ENCODE data around the gene RIMS3. TPM values are rescaled to one million over a fixed set of nuclear protein-coding genes. Genes with fewer than 3 reads are reported as not detected.

RIMS3 gene
- 7.0 and 7.2 TPM in 2 replicates for total RNA-seq
- long read RNA-seq, partial matches to known transcripts: 0 of 2 reads
- long read RNA-seq, other reads (novel, unspliced or antisense): 2 of 2 reads

DNA sequence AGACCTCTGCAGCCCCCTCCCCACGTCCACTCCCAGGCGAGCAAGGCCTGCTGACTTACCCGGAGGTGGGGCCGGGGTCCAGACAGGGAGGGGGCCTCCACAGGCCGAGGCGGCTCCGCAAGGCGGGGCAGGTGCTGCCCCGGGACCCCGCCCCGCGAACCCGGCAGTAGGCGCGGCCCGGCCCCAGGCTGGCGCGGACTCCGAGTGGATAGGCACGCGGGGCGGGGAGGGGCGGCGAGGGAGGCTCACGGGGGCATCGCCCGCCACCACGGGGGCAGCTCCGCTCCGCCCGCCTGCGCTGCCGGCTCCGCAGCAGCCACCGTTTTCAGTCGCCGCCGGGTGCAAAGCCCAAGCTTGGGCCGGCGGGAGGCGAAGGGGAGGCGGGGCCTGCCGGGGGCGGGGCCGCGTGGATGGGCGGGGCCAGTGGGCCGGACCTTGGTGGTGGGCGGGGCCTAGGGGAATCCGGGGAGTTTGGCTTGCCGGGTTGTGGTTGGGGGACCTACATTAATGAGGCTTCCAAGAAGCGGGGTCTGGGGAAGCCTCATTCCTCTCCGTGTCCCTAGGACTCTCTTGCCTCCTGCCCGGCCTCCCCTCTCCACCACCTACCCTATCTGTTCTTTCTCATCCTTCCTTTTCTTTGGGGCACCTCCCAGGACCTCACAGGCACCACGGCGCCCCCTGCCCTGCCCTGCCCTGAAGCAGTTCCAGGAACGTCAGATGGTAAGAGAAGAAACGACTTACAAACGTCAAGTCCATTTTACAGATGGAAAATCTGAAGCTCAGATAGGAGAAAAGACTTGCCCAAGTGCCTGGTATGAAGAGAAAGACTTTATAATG lies at the start of gene RIMS3:
Gene RIMS3, minus strand, starts transcription at position 348 of the 837 bp plus-strand sequence. CDS start 23,757 bp downstream, outside the sequence.
- peak; percentile 25 for TF ChIP-seq CTCF (IDR thresholded peaks at IDR 0.05; ENCODE audit: unreplicated experiment)
- Mint-ChIP-seq H3K27ac (no peak within 1 kb of the TSS), H3K36me3 (ENCODE audit: insufficient read depth) (no peaks in the 10 kb centered on the region), H3K27me3 (peaks cover 40% of the 10 kb centered on the region), H3K4me3 (ENCODE audit: low read depth) (peak within 1 kb of the TSS; percentile 80), H3K4me1 (ENCODE audit: low read depth) (no peaks in the 10 kb centered on the region), H3K9me3 (ENCODE audit: low read depth) (no peaks in the 10 kb centered on the region)
- DNase-seq (ENCODE audit: low spot score, unreplicated experiment): peak; percentile 79

- H3K4me3 Mint-ChIP-seq (ENCODE audit: low read depth): no peak overlapping the region
- peaks cover 48% of the 10 kb centered on the region for H3K4me1 Mint-ChIP-seq (ENCODE audit: low read depth)
- TF ChIP-seq CTCF (IDR thresholded peaks at IDR 0.05; ENCODE audit: unreplicated experiment): no peak
- H3K27me3 Mint-ChIP-seq: no peaks in the 10 kb centered on the region
- H3K27ac Mint-ChIP-seq: no peak overlapping the region
- H3K36me3 Mint-ChIP-seq (ENCODE audit: insufficient read depth): peaks cover 6% of the 10 kb centered on the region
- H3K9me3 Mint-ChIP-seq (ENCODE audit: low read depth): no peaks in the 10 kb centered on the region
- DNase-seq (ENCODE audit: low spot score, unreplicated experiment): no peak
These were observed 47.5 kb upstream of the RIMS3 start for GRCh38 chr1:40712997-40713396.

- Mint-ChIP-seq H3K36me3 (ENCODE audit: insufficient read depth) (peaks cover 6% of the 10 kb centered on the region), H3K27me3 (no peaks in the 10 kb centered on the region), H3K4me3 (ENCODE audit: low read depth) (no peak overlapping the region), H3K4me1 (ENCODE audit: low read depth) (peaks cover 45% of the 10 kb centered on the region), H3K27ac (no peak overlapping the region), H3K9me3 (ENCODE audit: low read depth) (no peaks in the 10 kb centered on the region)
- no peak for TF ChIP-seq CTCF (IDR thresholded peaks at IDR 0.05; ENCODE audit: unreplicated experiment)
- no peak for DNase-seq (ENCODE audit: low spot score, unreplicated experiment)
These were observed 47.0 kb upstream of the RIMS3 start for GRCh38 chr1:40712405-40712944.

GRCh38 chr1:40711465-40712404 lies 46.3 kb upstream of the RIMS3 start:
- peaks cover 39% of the 10 kb centered on the region for H3K4me1 Mint-ChIP-seq (ENCODE audit: low read depth)
- no peaks in the 10 kb centered on the region for H3K9me3 Mint-ChIP-seq (ENCODE audit: low read depth)
- H3K27me3 Mint-ChIP-seq: no peaks in the 10 kb centered on the region
- DNase-seq (ENCODE audit: low spot score, unreplicated experiment): no peak
- TF ChIP-seq CTCF (IDR thresholded peaks at IDR 0.05; ENCODE audit: unreplicated experiment): no peak
- H3K4me3 Mint-ChIP-seq (ENCODE audit: low read depth): peak overlapping the region; percentile 90
- peaks cover 6% of the 10 kb centered on the region for H3K36me3 Mint-ChIP-seq (ENCODE audit: insufficient read depth)
- peak overlapping the region; percentile 100 for H3K27ac Mint-ChIP-seq

Data from progenitor cell of endocrine pancreas (in vitro differentiated cells).